ENCODE data around the gene ZBTB49.

Gene ZBTB49

DNA sequence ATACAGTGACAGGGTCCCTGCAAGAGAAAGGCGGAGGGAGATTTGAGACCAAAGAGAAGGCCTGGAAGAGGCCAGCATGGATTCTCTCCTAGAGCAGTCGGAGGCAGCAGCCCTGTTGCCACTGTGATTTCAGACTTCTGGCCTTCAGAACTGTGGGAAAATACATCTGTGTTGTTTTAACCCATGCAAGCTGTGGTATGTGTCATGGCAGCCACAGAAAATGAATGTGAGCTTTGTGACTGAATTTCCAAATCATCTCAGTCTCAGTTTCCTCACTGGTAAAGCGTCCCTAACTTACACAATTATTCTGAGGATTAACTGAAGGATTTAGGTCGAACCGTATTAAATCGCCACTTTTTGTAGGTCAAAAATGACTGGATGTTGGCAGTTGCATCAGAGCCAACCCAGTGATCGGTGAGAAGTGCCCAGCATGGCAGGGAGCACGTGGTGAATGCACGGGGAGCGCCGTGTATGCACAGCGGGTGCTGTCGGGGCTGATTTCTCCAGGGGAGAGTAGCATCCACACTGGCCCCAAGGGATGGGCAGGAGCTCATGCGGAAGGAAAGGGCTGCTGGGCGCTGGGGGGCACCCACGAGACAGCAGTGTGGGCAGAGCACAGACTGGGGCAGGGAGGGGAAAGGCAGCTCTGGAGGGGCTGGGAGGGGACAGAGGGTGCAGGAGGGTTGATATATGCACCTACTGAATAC lies 73.1 kb downstream of the ZBTB49 start:
- DNase-seq = no peak

DNA sequence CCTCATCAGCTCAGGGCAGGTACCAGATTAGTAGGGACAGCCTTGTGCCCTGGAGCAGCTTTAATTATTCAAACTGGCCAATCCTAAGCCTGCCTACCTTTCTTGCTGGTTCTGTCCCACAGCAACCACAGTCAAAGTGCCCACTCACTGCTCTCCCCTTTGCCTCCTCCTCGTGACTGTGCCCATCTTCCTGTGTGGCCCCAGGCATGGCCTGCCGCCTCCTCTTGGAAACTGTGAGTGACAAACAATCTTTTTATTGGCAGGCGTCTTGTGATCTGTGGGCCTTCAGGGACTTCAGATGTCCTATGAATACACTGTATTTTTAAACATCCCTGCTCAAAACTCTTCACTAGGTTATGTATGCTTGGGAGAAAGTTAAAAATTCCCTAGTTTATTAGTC lies 74.0 kb downstream of the ZBTB49 start:
- no peak for DNase-seq

DNA sequence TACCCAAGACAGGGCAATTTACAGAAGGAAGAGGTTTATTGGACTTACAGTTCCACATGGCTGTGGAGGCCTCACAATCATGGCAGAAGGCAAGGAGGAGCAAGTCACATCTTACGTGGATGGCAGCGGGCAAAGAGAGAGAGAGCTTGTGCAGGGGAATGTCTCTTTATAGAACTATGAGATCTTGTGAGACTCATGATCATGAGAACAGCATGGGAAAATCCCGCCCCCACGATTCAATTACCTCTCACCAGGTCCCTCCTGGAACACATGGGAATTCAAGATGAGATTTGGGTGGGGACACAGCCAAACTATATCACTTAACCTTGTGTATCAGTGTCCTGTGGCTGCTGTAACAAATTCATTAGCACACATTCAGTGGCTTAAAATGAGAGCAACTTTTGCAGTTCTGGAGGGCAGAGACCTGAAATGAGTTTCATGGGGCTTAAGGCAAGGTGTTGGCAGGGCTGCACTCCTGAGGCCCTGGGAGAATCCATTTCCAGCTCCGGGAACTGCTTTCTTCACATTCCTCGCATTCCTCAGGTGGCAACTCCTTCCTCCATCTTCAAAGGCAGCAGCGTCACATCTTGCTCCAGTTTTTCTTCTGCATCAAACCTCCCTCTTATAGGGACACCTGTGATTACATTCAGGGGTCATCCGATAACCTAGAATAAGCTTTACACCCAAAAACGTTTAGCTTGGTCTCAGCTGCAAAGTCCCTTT lies 74.6 kb downstream of the ZBTB49 start:
- no peak for DNase-seq

DNA sequence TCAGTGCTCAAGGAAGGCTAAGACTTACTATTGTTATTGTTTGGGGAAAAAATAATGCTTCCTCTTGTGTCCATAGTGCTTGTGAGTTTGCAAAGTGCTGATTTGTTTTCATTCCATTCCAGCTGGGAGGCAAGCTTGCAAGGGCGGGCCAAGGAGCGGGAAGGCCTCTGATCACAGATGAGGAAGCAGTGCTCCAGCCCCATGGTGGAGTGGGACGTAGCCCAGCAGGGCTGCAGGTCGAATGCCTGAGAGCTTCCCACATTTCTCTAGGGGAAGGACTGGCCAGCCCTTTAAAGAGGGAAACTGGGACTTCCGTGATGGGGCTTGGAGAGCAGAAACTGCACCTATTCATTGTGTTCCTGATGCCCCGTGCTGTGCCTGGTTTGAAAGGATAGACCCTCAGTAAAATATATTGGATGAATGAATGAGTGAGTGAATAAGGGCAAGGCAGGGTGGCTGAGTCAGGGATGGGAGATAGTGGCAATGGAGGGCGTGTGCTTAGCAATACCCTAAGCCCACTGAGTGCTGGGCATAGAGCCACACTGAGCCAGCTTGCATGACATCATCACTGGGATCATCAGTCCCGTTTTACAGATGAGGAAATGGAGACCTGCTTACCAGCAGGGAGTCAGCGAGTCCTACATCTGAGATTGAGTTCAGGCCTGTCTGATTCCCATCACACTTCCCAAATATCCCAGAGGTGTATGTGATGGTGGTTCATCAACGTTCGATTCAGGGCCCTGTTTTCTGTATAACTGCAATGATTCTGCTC lies 78.9 kb downstream of the ZBTB49 start:
- DNase-seq = no peak
